ENCODE measurements around the gene SYNJ2. TPM values are rescaled to one million over a fixed set of nuclear protein-coding genes. Genes with fewer than 3 reads are reported as not detected.

The SYNJ2 gene
- total RNA-seq, 1 donor from 2014 or later = 22.5 TPM

- intact Hi-C loops (cut with DNase I) = no loop called here
- ATAC-seq (peak; percentile 81), DNase-seq (ENCODE audit: low spot score) (peak; percentile 72)
These were observed 50.0 kb downstream of the SYNJ2 start for GRCh38 chr6:158031381-158032353.

- ATAC-seq (no peak), DNase-seq (ENCODE audit: low spot score) (peak; percentile 57)
- intact Hi-C loops (cut with DNase I) = no loop called here
These were observed 50.7 kb downstream of the SYNJ2 start for GRCh38 chr6:158032354-158032733.

- intact Hi-C loops (cut with DNase I) = no loop called here
- no peak for ATAC-seq
- peak; percentile 45 for DNase-seq (ENCODE audit: low spot score)
These were observed 51.6 kb downstream of the SYNJ2 start for GRCh38 chr6:158033077-158033750.

DNA sequence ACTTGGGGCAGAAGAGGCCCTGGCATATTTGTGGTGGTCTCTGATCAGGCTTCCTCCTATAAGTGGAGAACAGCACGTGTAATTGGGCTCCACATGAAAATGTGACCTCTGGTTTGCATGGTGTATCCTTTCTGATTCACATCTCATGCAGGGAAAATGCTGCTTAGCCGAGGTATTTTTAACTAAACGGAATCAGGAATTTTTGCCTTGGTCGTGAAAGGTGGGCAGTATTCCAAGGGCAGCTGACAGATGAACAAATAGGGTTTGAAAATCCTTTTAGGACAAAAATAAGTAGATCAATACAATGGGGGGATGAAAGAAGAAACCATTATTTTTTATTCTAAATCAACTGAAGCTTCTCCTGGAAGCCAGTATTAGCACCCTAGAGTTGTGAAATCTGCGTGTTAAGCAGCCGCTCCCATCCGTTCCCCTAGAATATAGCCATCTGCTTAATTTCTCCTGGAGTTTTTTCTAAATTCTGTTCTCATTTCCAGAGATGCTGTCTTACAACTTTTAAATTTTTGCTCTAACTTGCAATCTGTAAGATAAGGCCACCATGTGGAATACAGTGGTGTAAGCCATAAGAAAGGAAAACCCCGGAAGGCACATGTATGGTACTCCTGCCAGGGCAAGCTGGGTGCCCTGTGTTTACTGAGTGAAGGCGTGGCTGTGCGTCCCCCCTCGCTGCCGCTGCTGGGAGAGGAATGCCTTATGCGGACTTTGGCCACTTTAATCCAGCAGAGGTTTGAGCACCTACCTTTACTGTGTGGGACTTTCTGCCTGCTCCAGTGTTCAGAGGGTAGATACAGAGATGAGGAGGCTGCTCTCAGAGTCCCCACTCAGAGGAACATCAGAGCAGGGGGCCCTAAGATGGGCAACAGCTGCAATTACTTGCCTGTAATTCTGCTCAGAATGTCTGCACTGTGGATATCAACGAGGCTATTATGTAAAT lies 52.4 kb downstream of the SYNJ2 start:
- intact Hi-C loops (cut with DNase I) = no loop called here
- ATAC-seq = no peak
- no peak for DNase-seq (ENCODE audit: low spot score)

- intact Hi-C loops (cut with DNase I) = no loop called here
- ATAC-seq (no peak), DNase-seq (ENCODE audit: low spot score) (no peak)
These were observed 54.6 kb downstream of the SYNJ2 start for GRCh38 chr6:158036261-158036660.

GRCh38 chr6:158037021-158037420 lies 55.4 kb downstream of the SYNJ2 start:
- DNase-seq (ENCODE audit: low spot score) = no peak
- ATAC-seq = no peak
- intact Hi-C loops (cut with DNase I) = no loop called here

DNA sequence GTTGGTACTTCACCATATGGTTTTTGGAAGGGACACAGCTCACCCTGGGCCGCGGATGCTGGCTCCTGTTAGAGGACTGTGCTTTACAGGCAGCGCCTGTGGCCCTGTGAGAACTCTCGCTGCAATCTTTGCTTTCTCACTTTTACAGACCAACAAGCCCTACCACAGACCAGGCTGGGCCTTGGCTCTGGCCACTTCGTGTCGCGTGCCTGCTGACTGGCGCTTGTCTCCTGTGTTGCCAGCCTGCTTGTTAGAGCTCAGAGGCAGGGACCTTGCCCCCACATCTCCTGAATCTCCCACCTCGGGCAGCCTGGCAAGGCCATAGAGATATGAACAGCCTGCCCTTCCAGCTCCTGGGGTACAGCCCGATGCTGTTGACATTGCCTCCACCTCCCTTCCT lies 56.1 kb downstream of the SYNJ2 start:
- DNase-seq (ENCODE audit: low spot score) (no peak), ATAC-seq (no peak)
- intact Hi-C loops (cut with DNase I) = no loop called here

DNA sequence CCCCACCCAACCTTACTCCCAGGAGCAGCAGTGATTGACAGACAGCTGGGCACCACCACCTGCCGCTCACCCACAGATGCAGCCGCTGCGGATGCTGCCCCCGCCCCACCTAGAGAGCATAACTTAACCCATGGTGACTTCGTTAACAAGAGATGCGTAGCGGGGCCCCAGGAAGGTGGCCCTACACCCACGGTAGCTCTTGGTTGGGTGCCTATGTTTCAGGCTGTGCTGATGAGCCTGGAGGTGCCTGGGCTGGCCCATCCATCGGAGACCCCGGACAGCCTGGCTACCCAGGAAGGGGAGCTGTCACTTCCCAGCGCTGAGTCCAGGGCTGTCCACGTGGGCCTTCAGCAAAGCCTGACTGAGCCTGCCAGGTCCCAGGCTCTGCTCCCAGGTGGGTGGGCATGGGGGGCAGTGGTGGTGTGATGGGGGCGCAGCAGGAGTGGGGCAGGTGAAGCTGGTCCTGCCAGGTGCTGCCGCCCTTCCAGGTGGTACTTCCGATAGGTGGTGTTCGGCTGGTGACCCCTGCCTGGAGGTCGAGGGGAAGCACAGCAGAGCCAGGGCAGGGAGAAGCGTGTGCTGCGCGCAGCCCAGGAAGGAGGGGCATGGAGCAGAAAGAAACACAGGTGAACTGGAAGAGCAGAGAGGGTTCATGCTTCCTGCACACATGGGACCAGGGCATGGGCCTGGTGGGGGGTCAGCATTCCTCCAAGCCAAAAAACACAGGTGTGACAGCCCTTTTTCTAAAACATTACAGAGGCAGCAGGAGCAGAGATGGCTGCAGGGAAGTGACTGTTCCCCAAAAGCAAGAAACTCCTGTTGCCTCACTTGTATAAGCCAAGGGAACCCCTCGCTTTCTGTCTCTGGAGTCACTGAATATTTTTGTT lies 56.9 kb downstream of the SYNJ2 start:
- DNase-seq (ENCODE audit: low spot score) (no peak), ATAC-seq (no peak)
- intact Hi-C loops (cut with DNase I) = no loop called here

DNA sequence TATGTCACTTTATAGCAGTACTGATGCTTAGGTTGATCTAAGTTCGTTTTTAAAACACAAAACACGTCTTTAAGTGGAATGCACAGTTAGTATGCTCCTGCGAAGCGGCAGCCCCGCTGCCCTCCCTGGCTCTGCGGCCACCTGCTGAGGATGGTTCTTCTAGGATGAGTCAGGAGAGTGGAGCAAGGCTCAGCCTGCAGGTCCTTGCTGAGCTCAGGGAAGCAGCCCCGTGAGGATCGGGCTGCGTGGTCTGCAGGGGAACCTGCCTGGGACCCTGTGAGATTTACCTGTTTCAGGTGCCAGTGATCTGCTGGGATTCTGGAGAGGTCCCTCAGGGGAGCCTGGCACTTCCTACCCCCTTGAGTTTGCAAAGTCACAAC lies 57.5 kb downstream of the SYNJ2 start:
- no peak for ATAC-seq
- DNase-seq (ENCODE audit: low spot score) = no peak
- intact Hi-C loops (cut with DNase I) = no loop called here

GRCh38 chr6:158039571-158040050 lies 57.9 kb downstream of the SYNJ2 start:
- DNase-seq (ENCODE audit: low spot score) = no peak
- peak; percentile 20 for ATAC-seq
- intact Hi-C loops (cut with DNase I) = no loop called here

GRCh38 chr6:158040051-158040803 lies 58.6 kb downstream of the SYNJ2 start:
- DNase-seq (ENCODE audit: low spot score) (no peak), ATAC-seq (peak; percentile 68)
- intact Hi-C loops (cut with DNase I) = no loop called here

- DNase-seq (ENCODE audit: low spot score) = no peak
- intact Hi-C loops (cut with DNase I) = no loop called here
- no peak for ATAC-seq
These were observed 59.2 kb downstream of the SYNJ2 start for GRCh38 chr6:158040804-158041347.

- intact Hi-C loops (cut with DNase I) = no loop called here
These were observed 59.7 kb downstream of the SYNJ2 start for GRCh38 chr6:158041370-158041769.

GRCh38 chr6:158041788-158042187 lies 60.1 kb downstream of the SYNJ2 start:
- ATAC-seq (no peak), DNase-seq (ENCODE audit: low spot score) (no peak)
- intact Hi-C loops (cut with DNase I) = no loop called here

More at GRCh38 chr6:158041370-158041769, 59.7 kb downstream of the SYNJ2 start:
- no peak for ATAC-seq
- no peak for DNase-seq (ENCODE audit: low spot score)

- DNase-seq (ENCODE audit: low spot score) (no peak), ATAC-seq (peak; percentile 60)
- intact Hi-C loops (cut with DNase I) = no loop called here
These were observed 60.7 kb downstream of the SYNJ2 start for GRCh38 chr6:158042245-158042798.

DNA sequence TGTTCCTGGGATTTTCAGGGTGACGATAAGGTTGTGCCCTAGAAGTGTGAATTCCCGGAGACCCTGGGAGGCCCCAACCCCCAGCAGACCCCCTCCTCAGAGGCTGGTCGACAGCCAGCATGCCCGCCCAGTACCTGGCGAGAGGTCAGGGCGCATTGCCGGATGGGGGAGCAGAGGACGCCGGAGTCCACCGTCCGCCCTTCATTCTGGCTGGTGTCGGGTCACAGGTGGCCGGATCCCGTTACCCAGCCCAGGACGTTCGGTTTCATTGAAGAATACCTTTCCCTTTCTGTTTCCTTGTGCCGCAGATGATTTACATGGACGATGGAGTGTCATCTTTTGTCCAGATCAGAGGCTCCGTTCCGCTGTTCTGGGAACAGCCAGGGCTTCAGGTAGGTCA lies 61.3 kb downstream of the SYNJ2 start:
- intact Hi-C loops (cut with DNase I) = no loop called here
- no peak for DNase-seq (ENCODE audit: low spot score)
- no peak for ATAC-seq

Data from sciatic nerve (tissue), 2 donors.